Gastrocnemius medialis (tissue), 4 donors: ENCODE results near the gene ACTR5.

ENCODE experiments used
- CTCF ChIP-seq, 5 experiments: fragments of 450-650 bp in 3 of 5; fragments of 200-600 bp in 2 of 5; sonication (generic) in 2 of 5; IDR thresholded peaks in 4 of 5; conservative IDR thresholded peaks in 1 of 5; 1 replicate in 4 of 5; 2 replicates in 1 of 5; pipeline ENCODE4 v1.5.1; 2016 to 2019; ENCODE audit warnings: antibody characterized with exemption in 5 of 5, mild to moderate bottlenecking in 3 of 5, moderate library complexity in 3 of 5
- POLR2A ChIP-seq, 2 donors: fragments of 450-650 bp; IDR thresholded peaks; one replicate each; pipeline ENCODE4 v1.6.1; 2017; ENCODE audit warnings: antibody characterized with exemption in 2 of 2, mild to moderate bottlenecking in 2 of 2, moderate library complexity in 2 of 2

GRCh38 chr20:38727607-38728190 lies 20.6 kb upstream of the ACTR5 start:
- TF ChIP-seq CTCF (IDR thresholded peaks at IDR 0.05 in 4 of 5, conservative IDR thresholded peaks at IDR 0.05 in 1 of 5) (no peak), POLR2A (IDR thresholded peaks at IDR 0.05) (no peak)
